HepG2 (cell line): ENCODE measurements around the gene PLEKHG2. TPM values are rescaled to one million over a fixed set of nuclear protein-coding genes. Genes with fewer than 3 reads are reported as not detected.

Source experiments
- AHR ChIP-seq: IDR thresholded peaks from 2 replicates; pipeline ENCODE4 v1.6.1; 2018; ENCODE audit warnings: missing genetic modification reagents, missing compliant biosample characterization
- ATF7-NPFF ChIP-seq: sonication (generic); formaldehyde crosslinking; IDR thresholded peaks from 2 replicates; pipeline ENCODE4 v1.8.1; 2023; ENCODE audit warnings: mild to moderate bottlenecking, low read depth, missing genetic modification reagents, moderate library complexity
- GPN1 ChIP-seq: sonication (generic); formaldehyde crosslinking; IDR thresholded peaks from 2 replicates; pipeline ENCODE4 v1.5.1; 2020; ENCODE audit warnings: missing genetic modification reagents, borderline replicate concordance
- HDAC2 ChIP-seq: sonication (generic); formaldehyde crosslinking; IDR thresholded peaks from 2 replicates; pipeline ENCODE4 v1.4.0; 2020; ENCODE audit warnings: missing genetic modification reagents
- JUNB ChIP-seq: sonication (generic); formaldehyde crosslinking; IDR thresholded peaks from 2 replicates; pipeline ENCODE4 v1.8.0; 2022; ENCODE audit warnings: missing genetic modification reagents, mild to moderate bottlenecking, borderline replicate concordance
- KMT2A ChIP-seq: sonication (generic); formaldehyde crosslinking; IDR thresholded peaks from 2 replicates; pipeline ENCODE4 v1.4.0; 2020; ENCODE audit warnings: missing genetic modification reagents
- MXD4 ChIP-seq: IDR thresholded peaks from 2 replicates; pipeline ENCODE4 v1.6.1; 2016; ENCODE audit warnings: mild to moderate bottlenecking, missing biosample characterization, missing genetic modification reagents
- MYC ChIP-seq: sonication (generic); formaldehyde crosslinking; IDR thresholded peaks from 2 replicates; pipeline ENCODE4 v1.9.0; 2021; ENCODE audit warnings: missing genetic modification reagents, borderline replicate concordance
- NCOA2 ChIP-seq: sonication (generic); formaldehyde crosslinking; IDR thresholded peaks from 2 replicates; pipeline ENCODE4 v1.8.0; 2022; ENCODE audit warnings: inconsistent platforms
- NCOR1 ChIP-seq: fragments of 200-600 bp; sonication (generic); IDR thresholded peaks from 2 replicates; pipeline ENCODE4 v1.7.0; 2017; ENCODE audit warnings: antibody characterized with exemption, low read length, borderline replicate concordance
- NFKBIZ ChIP-seq: IDR thresholded peaks from 2 replicates; pipeline ENCODE4 v1.6.1; 2018; ENCODE audit warnings: missing genetic modification reagents, missing compliant biosample characterization
- PRPF4 ChIP-seq: fragments of 200-400 bp; formaldehyde crosslinking; IDR thresholded peaks from 2 replicates; pipeline ENCODE4 v1.6.1; 2016; ENCODE audit warnings: low read length, low read depth; ENCODE audit not compliant: poor library complexity, severe bottlenecking
- RBM22 ChIP-seq: fragments of 200-400 bp; formaldehyde crosslinking; optimal IDR thresholded peaks from 2 replicates; pipeline ENCODE3; 2017; ENCODE audit warnings: mild to moderate bottlenecking, low read length, moderate library complexity
- TAF1 ChIP-seq: sonication (generic); formaldehyde crosslinking; IDR thresholded peaks from 2 replicates; pipeline ENCODE4 v1.4.0; 2020; ENCODE audit warnings: missing genetic modification reagents
- ZBTB1 ChIP-seq: sonication (generic); formaldehyde crosslinking; IDR thresholded peaks from 2 replicates; pipeline ENCODE4 v1.4.0; 2020; ENCODE audit warnings: missing genetic modification reagents, borderline replicate concordance
- ZNF335 ChIP-seq: sonication (generic); formaldehyde crosslinking; IDR thresholded peaks from 2 replicates; pipeline ENCODE4 v1.4.0; 2020; ENCODE audit warnings: missing genetic modification reagents
- ZNF557 ChIP-seq: sonication (generic); formaldehyde crosslinking; IDR thresholded peaks from 2 replicates; pipeline ENCODE4 v1.4.0; 2020; ENCODE audit warnings: missing genetic modification reagents
- ZNF7 ChIP-seq: IDR thresholded peaks from 2 replicates; pipeline ENCODE4 v1.6.1; 2016; ENCODE audit warnings: missing biosample characterization, missing genetic modification reagents
- ZNF713 ChIP-seq: sonication (generic); formaldehyde crosslinking; IDR thresholded peaks from 2 replicates; pipeline ENCODE4 v1.4.0; 2020; ENCODE audit warnings: mild to moderate bottlenecking, missing genetic modification reagents
- ZSCAN22 ChIP-seq: sonication (generic); formaldehyde crosslinking; IDR thresholded peaks from 2 replicates; pipeline ENCODE4 v1.4.0; 2020; ENCODE audit warnings: mild to moderate bottlenecking, missing genetic modification reagents
- polyA plus RNA-seq, 8 experiments: library from polyadenylated mRNA; depleted of rRNA in 3 of 8; stranded (reverse) in 7 of 8; unstranded in 1 of 8; fragments of >200 nt; fragmentation: Illumina TruSeq in 4 of 8; extraction: Trizol in 4 of 8; gene quantifications; 2 replicates each; pipeline versions ENCODE4 v1.2.1 to v1.2.3, GENCODE V29; 2011 to 2016; ENCODE audit warnings: low read depth in 4 of 8, missing spikeins in 1 of 8, mixed read lengths in 1 of 8; ENCODE audit not compliant: insufficient read depth in 1 of 8
- total RNA-seq, 5 experiments: library from RNA; depleted of rRNA; stranded (reverse); fragments of >200 nt; fragmentation: Illumina TruSeq; extraction: Trizol; gene quantifications; 2 replicates each; pipeline ENCODE4 v1.2.3, GENCODE V29; 2016; ENCODE audit warnings: low read depth in 1 of 5
- TF ChIP-seq, protein P1 (sequence below): IDR thresholded peaks from 2 replicates; pipeline ENCODE4 v1.6.1; 2016; ENCODE audit warnings: missing compliant biosample characterization, missing genetic modification reagents, borderline replicate concordance
- TF ChIP-seq, protein P2 (sequence below): sonication (generic); formaldehyde crosslinking; IDR thresholded peaks from 2 replicates; pipeline ENCODE4; 2020; ENCODE audit warnings: missing genetic modification reagents, mild to moderate bottlenecking, borderline replicate concordance
- TF ChIP-seq, protein P3 (sequence below): sonication (generic); formaldehyde crosslinking; IDR thresholded peaks from 2 replicates; pipeline ENCODE4 v1.4.0; 2020; ENCODE audit warnings: low read depth, mild to moderate bottlenecking, missing genetic modification reagents
- TF ChIP-seq, protein P4 (sequence below): sonication (generic); formaldehyde crosslinking; IDR thresholded peaks from 2 replicates; pipeline ENCODE4 v1.5.1; 2020; ENCODE audit warnings: mild to moderate bottlenecking, moderate library complexity, missing genetic modification reagents

Gene PLEKHG2
- total and polyA plus RNA-seq, 2 of the 13 experiments (the other 11 are each of a cell fraction or from before 2014, with no cell fraction given): 3.6 to 6.8 TPM

DNA sequence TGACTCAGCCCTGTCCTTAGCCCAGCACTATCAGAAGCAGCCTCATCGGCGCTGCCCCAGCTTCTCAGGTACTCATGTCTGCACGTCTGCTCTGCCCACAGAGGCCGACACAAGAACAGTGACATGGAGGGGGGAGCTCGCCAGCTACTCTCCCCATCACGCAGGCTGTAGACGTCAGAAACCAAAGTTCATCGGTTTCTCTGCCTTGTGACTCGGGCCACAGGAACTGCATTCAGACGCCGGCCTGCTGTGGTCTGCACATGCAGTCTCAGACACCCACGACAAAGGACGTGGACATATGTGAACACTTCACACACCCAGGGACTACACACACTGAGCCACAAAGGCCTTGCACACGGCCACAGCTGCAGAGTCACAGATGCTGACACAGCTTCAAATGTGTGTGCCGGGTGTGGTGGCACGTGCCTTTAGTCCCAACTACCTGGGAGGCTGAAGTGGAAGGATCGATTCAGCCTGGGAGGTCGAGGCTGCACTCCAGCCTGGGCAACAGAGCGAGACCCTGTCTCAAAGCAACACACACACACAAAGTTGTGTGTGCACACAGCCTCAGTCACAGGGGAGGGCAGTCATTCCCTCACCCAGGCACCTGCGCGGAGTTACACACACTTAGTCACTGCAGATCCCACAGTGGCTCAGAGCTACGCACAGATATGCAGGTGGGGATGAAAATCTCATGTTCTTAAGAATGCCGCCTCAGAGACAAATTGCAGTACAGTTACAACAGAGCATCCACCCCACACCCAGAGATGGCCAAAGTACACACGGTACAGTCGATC is 10.7 kb upstream of the PLEKHG2 start (continued):
- TF ChIP-seq PRPF4 (no peak), RBM22 (no peak), ZNF713 (CRISPR knock-in tag) (no peak), ZSCAN22 (CRISPR knock-in tag) (0 out of 2 replicates have a peak, but pooled peaks have one; percentile 51), KMT2A (CRISPR knock-in tag) (peak; percentile 62; the same call in 1 of the 2 replicates), GPN1 (CRISPR knock-in tag) (no peak), AHR (peak; percentile 71; the same call in 1 of the 2 replicates), HDAC2 (CRISPR knock-in tag) (peak; percentile 97), NCOR1 (peak; percentile 68; the same call in 1 of the 2 replicates), JUNB (peak; percentile 85; the same call in 1 of the 2 replicates), MYC (CRISPR knock-in tag) (peak; percentile 87), ZNF7 (CRISPR knock-in tag) (no peak; the same call in 1 of the 2 replicates), ZNF335 (0 out of 2 replicates have a peak, but pooled peaks have one; percentile 78), ZNF557 (CRISPR knock-in tag) (peak; percentile 68; the same call in 1 of the 2 replicates), TAF1 (peak; percentile 81), ATF7-NPFF (CRISPR knock-in tag) (peak; percentile 61; the same call in 1 of the 2 replicates), NCOA2 (no peak; the same call in 1 of the 2 replicates), NFKBIZ (CRISPR knock-in tag) (no peak), MXD4 (peak; percentile 88), ZBTB1 (CRISPR knock-in tag) (no peak)
- TF ChIP-seq, protein P1, sequence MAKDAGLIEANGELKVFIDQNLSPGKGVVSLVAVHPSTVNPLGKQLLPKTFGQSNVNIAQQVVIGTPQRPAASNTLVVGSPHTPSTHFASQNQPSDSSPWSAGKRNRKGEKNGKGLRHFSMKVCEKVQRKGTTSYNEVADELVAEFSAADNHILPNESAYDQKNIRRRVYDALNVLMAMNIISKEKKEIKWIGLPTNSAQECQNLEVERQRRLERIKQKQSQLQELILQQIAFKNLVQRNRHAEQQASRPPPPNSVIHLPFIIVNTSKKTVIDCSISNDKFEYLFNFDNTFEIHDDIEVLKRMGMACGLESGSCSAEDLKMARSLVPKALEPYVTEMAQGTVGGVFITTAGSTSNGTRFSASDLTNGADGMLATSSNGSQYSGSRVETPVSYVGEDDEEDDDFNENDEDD: peak; percentile 81; the same call in 1 of the 2 replicates
- TF ChIP-seq, protein P2, sequence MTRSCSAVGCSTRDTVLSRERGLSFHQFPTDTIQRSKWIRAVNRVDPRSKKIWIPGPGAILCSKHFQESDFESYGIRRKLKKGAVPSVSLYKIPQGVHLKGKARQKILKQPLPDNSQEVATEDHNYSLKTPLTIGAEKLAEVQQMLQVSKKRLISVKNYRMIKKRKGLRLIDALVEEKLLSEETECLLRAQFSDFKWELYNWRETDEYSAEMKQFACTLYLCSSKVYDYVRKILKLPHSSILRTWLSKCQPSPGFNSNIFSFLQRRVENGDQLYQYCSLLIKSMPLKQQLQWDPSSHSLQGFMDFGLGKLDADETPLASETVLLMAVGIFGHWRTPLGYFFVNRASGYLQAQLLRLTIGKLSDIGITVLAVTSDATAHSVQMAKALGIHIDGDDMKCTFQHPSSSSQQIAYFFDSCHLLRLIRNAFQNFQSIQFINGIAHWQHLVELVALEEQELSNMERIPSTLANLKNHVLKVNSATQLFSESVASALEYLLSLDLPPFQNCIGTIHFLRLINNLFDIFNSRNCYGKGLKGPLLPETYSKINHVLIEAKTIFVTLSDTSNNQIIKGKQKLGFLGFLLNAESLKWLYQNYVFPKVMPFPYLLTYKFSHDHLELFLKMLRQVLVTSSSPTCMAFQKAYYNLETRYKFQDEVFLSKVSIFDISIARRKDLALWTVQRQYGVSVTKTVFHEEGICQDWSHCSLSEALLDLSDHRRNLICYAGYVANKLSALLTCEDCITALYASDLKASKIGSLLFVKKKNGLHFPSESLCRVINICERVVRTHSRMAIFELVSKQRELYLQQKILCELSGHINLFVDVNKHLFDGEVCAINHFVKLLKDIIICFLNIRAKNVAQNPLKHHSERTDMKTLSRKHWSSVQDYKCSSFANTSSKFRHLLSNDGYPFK: peak; percentile 80; the same call in 1 of the 2 replicates
- TF ChIP-seq, protein P3, sequence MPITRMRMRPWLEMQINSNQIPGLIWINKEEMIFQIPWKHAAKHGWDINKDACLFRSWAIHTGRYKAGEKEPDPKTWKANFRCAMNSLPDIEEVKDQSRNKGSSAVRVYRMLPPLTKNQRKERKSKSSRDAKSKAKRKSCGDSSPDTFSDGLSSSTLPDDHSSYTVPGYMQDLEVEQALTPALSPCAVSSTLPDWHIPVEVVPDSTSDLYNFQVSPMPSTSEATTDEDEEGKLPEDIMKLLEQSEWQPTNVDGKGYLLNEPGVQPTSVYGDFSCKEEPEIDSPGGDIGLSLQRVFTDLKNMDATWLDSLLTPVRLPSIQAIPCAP (CRISPR knock-in tag): 0 out of 2 replicates have a peak, but pooled peaks have one; percentile 26
- TF ChIP-seq, protein P4, sequence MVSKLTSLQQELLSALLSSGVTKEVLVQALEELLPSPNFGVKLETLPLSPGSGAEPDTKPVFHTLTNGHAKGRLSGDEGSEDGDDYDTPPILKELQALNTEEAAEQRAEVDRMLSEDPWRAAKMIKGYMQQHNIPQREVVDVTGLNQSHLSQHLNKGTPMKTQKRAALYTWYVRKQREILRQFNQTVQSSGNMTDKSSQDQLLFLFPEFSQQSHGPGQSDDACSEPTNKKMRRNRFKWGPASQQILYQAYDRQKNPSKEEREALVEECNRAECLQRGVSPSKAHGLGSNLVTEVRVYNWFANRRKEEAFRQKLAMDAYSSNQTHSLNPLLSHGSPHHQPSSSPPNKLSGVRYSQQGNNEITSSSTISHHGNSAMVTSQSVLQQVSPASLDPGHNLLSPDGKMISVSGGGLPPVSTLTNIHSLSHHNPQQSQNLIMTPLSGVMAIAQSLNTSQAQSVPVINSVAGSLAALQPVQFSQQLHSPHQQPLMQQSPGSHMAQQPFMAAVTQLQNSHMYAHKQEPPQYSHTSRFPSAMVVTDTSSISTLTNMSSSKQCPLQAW (CRISPR knock-in tag): peak; percentile 91
